HG03469 (cell line): ENCODE data around the gene PNPLA6.

ENCODE experiments used
- ATAC-seq: cut with Tn5 transposase; IDR thresholded peaks from one replicate; pipeline ENCODE4 v1.9.1; 2021; ENCODE audit warnings: mild to moderate bottlenecking, moderate library complexity, moderate number of reproducible peaks; ENCODE audit not compliant: unreplicated experiment

The PNPLA6 gene

GRCh38 chr19:7595466-7596133 is 60.1 kb downstream of the PNPLA6 start, which contains the start of gene CAMSAP3:
Gene CAMSAP3 (plus strand): TSS chr19:7595863. CDS start chr19:7596003, 140 bp downstream.
- no peak for ATAC-seq

- no peak for ATAC-seq
These were observed 60.9 kb downstream of the PNPLA6 start for GRCh38 chr19:7596211-7596937.

- ATAC-seq = no peak
These were observed 62.2 kb downstream of the PNPLA6 start for GRCh38 chr19:7597689-7598088.

GRCh38 chr19:7598180-7598579 is 62.7 kb downstream of the PNPLA6 start:
- ATAC-seq = no peak

- no peak for ATAC-seq
These were observed 65.2 kb downstream of the PNPLA6 start for GRCh38 chr19:7600721-7601120.

GRCh38 chr19:7602240-7602934 is 66.9 kb downstream of the PNPLA6 start:
- no peak for ATAC-seq

DNA sequence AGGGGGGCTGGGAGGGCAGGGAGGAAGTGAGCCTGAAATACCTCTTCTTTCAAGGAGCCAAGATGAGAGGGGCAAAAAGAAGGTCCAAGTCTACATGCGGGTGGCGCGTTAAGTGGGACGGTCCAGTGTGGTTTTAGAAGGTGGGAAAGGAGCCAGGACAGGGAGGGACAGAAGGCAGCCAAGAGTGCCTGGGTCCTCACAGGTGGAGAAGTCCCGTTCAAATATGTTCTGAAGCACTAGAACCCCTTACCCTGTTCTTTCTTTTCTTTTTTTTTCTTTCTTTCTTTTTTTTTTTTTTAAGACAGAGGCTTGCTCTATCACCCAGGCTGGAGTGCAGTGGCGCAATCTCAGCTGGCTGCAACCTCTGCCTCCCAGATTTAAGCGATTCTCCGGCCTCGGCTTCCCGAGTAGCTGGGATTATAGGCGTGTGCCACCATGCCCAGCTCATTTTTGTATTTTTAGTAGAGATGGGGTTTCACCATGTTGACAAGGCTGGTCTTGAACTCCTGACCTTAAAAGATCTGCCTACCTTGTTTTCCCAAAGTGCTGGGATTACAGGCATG is 67.5 kb downstream of the PNPLA6 start:
- ATAC-seq = no peak

DNA sequence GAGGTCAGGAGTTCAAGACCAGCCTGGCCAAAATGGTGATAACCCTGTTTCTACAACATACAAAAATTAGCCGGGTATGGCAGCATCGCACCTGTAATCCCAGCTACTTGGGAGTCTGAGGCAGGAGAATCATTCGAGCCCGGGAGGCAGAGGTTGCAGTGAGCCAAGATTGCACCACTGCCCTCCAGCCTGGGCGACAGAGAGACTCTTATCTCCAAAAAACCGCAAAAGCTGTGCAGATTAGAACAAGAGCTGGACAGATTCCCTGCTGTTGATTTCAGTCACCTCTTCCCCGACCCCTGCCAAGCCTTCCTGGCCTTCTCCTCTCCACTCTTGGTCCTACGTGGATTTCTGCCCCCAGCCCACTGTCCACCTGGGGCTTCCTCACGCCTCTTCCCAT is 68.4 kb downstream of the PNPLA6 start:
- ATAC-seq = no peak

GRCh38 chr19:7605490-7606222 is 70.1 kb downstream of the PNPLA6 start:
- ATAC-seq = no peak

- no peak for ATAC-seq
These were observed 70.8 kb downstream of the PNPLA6 start for GRCh38 chr19:7606289-7606688.

- ATAC-seq = no peak
These were observed 71.8 kb downstream of the PNPLA6 start for GRCh38 chr19:7607212-7607873.

- no peak for ATAC-seq
These were observed 72.5 kb downstream of the PNPLA6 start for GRCh38 chr19:7607874-7608560.

DNA sequence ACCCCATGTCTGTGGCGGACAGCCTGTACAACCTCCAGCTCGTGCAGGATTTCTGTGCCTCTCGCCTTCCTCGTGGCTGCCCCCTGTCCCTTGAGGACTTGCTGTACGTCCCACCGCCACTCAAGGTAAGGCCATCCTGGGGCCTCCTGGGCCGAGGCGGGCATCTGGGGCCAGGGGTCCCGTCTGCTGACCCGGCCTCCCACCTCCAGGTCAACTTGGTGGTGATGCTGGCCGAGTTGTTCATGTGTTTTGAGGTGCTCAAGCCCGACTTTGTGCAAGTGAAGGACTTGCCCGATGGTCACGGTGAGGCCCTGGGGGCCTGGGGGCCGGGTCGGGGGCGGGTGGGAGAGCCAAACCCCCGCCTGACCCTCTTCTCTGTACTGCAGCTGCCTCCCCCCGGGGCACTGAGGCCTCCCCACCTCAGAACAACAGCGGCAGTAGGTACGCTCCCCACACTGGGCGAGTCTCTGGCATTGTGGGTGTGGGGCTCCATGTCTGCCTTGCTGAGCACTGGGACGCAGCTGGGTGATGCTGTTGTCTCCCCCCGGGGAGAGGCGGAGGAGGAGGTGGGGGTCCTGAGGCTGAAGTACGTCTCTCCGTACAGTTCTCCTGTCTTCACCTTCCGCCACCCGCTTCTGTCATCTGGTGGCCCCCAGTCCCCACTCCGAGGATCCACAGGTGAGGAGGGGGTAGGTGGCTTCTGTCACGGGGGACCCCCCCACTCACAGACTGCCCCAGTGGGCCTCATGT is 75.1 kb downstream of the PNPLA6 start:
- no peak for ATAC-seq
